NCI-H345 treated with DMSO at 0.1 percent for 48 hours (cell line): ENCODE data around the gene ARHGEF10L.

Experiments
- DNase-seq: peaks from one replicate; lab custom pipeline; 2025; ENCODE audit not compliant: unreplicated experiment; lab: John Stamatoyannopoulos, UW

ARHGEF10L gene

GRCh38 chr1:17587693-17588047 is 48.2 kb downstream of the ARHGEF10L start:
- no peak for DNase-seq

GRCh38 chr1:17588048-17588871 is 48.8 kb downstream of the ARHGEF10L start:
- no peak for DNase-seq

- no peak for DNase-seq
Measured at GRCh38 chr1:17591814-17592430, 52.4 kb downstream of the ARHGEF10L start.

GRCh38 chr1:17594026-17594425 is 54.5 kb downstream of the ARHGEF10L start:
- no peak for DNase-seq

- DNase-seq: no peak
Measured at GRCh38 chr1:17594690-17595601, 55.4 kb downstream of the ARHGEF10L start.

GRCh38 chr1:17595602-17595925 is 56.1 kb downstream of the ARHGEF10L start:
- no peak for DNase-seq

- no peak for DNase-seq
Measured at GRCh38 chr1:17596186-17596585, 56.7 kb downstream of the ARHGEF10L start.

- peak; percentile 76 for DNase-seq
Measured at GRCh38 chr1:17596651-17597509, 57.4 kb downstream of the ARHGEF10L start.

- no peak for DNase-seq
Measured at GRCh38 chr1:17597651-17598050, 58.2 kb downstream of the ARHGEF10L start.

GRCh38 chr1:17598251-17598650 is 58.8 kb downstream of the ARHGEF10L start:
- DNase-seq: no peak

- DNase-seq: no peak
Measured at GRCh38 chr1:17599291-17599953, 59.9 kb downstream of the ARHGEF10L start.

- no peak for DNase-seq
Measured at GRCh38 chr1:17599954-17600300, 60.4 kb downstream of the ARHGEF10L start.

- DNase-seq: no peak
Measured at GRCh38 chr1:17600321-17600720, 60.8 kb downstream of the ARHGEF10L start.

- no peak for DNase-seq
Measured at GRCh38 chr1:17601643-17602382, 62.3 kb downstream of the ARHGEF10L start.

- DNase-seq: peak; percentile 24
Measured at GRCh38 chr1:17603091-17603841, 63.8 kb downstream of the ARHGEF10L start.

GRCh38 chr1:17605582-17606344 is 66.3 kb downstream of the ARHGEF10L start:
- peak; percentile 17 for DNase-seq

GRCh38 chr1:17606826-17607440 is 67.4 kb downstream of the ARHGEF10L start:
- peak; percentile 20 for DNase-seq
